WTC11 (cell line): ENCODE results near the gene USP2. TPM values are rescaled to one million over a fixed set of nuclear protein-coding genes. Genes with fewer than 3 reads are reported as not detected.

Source experiments
- ATF1 ChIP-seq: sonication (generic); formaldehyde crosslinking; IDR thresholded peaks from 2 replicates; pipeline ENCODE4 v1.8.1; 2023; ENCODE audit warnings: mild to moderate bottlenecking, moderate library complexity, missing genetic modification reagents
- ATF2 ChIP-seq: sonication (generic); formaldehyde crosslinking; IDR thresholded peaks from 2 replicates; pipeline ENCODE4 v1.8.1; 2022; ENCODE audit warnings: low read depth, missing genetic modification reagents, borderline replicate concordance
- ATF6 ChIP-seq: sonication (generic); formaldehyde crosslinking; IDR thresholded peaks from 2 replicates; pipeline ENCODE4 v1.8.1; 2023; ENCODE audit warnings: mild to moderate bottlenecking, missing genetic modification reagents
- CREM ChIP-seq: sonication (generic); formaldehyde crosslinking; IDR thresholded peaks from 2 replicates; pipeline ENCODE4 v1.8.1; 2022; ENCODE audit warnings: mild to moderate bottlenecking, missing genetic modification reagents, moderate library complexity
- EMX1 ChIP-seq: fragments of 250-450 bp; sonication (Bioruptor Pico); IDR thresholded peaks from 2 replicates; pipeline ENCODE4 v1.8.0; 2021; ENCODE audit warnings: mild to moderate bottlenecking
- FOXK1 ChIP-seq: sonication (generic); formaldehyde crosslinking; IDR thresholded peaks from 2 replicates; pipeline ENCODE4 v1.8.0; 2022; ENCODE audit warnings: mild to moderate bottlenecking, moderate library complexity, missing genetic modification reagents
- GABPB1 ChIP-seq: sonication (generic); formaldehyde crosslinking; IDR thresholded peaks from 2 replicates; pipeline ENCODE4 v1.8.1; 2023; ENCODE audit warnings: mild to moderate bottlenecking, missing genetic modification reagents
- GRHL2 ChIP-seq: fragments of 250-450 bp; sonication (Bioruptor Pico); IDR thresholded peaks from 2 replicates; pipeline ENCODE4 v1.8.0; 2022; ENCODE audit warnings: mild to moderate bottlenecking, moderate library complexity; ENCODE audit not compliant: insufficient replicate concordance, severe bottlenecking
- HMGA2 ChIP-seq: fragments of 250-450 bp; sonication (Bioruptor Pico); IDR thresholded peaks from 2 replicates; pipeline ENCODE4 v1.4.0; 2021; ENCODE audit warnings: mild to moderate bottlenecking, moderate library complexity
- MYBL2 ChIP-seq: sonication (generic); formaldehyde crosslinking; IDR thresholded peaks from 2 replicates; pipeline ENCODE4 v1.8.1; 2023; ENCODE audit warnings: mild to moderate bottlenecking, moderate library complexity, missing genetic modification reagents
- NFYB ChIP-seq: sonication (generic); formaldehyde crosslinking; conservative IDR thresholded peaks from 2 replicates; pipeline ENCODE4 v1.8.0; 2022; ENCODE audit warnings: low read depth, missing genetic modification reagents
- NR1H2 ChIP-seq: sonication (generic); formaldehyde crosslinking; IDR thresholded peaks from 2 replicates; pipeline ENCODE4 v1.9.0; 2021; ENCODE audit warnings: mild to moderate bottlenecking, moderate library complexity, missing genetic modification reagents
- OVOL2 ChIP-seq: fragments of 250-450 bp; sonication (Bioruptor Pico); IDR thresholded peaks from 2 replicates; pipeline ENCODE4 v1.9.0; 2021; ENCODE audit warnings: mild to moderate bottlenecking, borderline replicate concordance
- RELA ChIP-seq: sonication (generic); formaldehyde crosslinking; IDR thresholded peaks from 2 replicates; pipeline ENCODE4 v1.8.1; 2022; ENCODE audit warnings: missing genetic modification reagents, mild to moderate bottlenecking, borderline replicate concordance
- SMAD3 ChIP-seq: sonication (generic); formaldehyde crosslinking; IDR thresholded peaks from 2 replicates; pipeline ENCODE4 v1.8.0; 2022; ENCODE audit warnings: missing genetic modification reagents, mild to moderate bottlenecking, borderline replicate concordance
- SMAD4 ChIP-seq: sonication (generic); formaldehyde crosslinking; IDR thresholded peaks from 2 replicates; pipeline ENCODE4 v1.8.0; 2022; ENCODE audit warnings: mild to moderate bottlenecking, missing genetic modification reagents
- SOX15 ChIP-seq: fragments of 250-450 bp; sonication (Bioruptor Pico); IDR thresholded peaks from 2 replicates; pipeline ENCODE4 v1.9.0; 2021; ENCODE audit warnings: mild to moderate bottlenecking
- STAT6 ChIP-seq: sonication (generic); formaldehyde crosslinking; conservative IDR thresholded peaks from 2 replicates; pipeline ENCODE4 v1.8.1; 2023; ENCODE audit warnings: mild to moderate bottlenecking, low read depth, missing genetic modification reagents, moderate library complexity
- TCF7 ChIP-seq: sonication (generic); formaldehyde crosslinking; IDR thresholded peaks from 2 replicates; pipeline ENCODE4 v1.8.0; 2022; ENCODE audit warnings: mild to moderate bottlenecking, low read depth, missing genetic modification reagents, moderate library complexity
- ZBTB21 ChIP-seq: sonication (generic); formaldehyde crosslinking; IDR thresholded peaks from 2 replicates; pipeline ENCODE4 v1.8.1; 2023; ENCODE audit warnings: mild to moderate bottlenecking, missing genetic modification reagents, borderline replicate concordance
- ZBTB43 ChIP-seq: sonication (generic); formaldehyde crosslinking; IDR thresholded peaks from 2 replicates; pipeline ENCODE4 v1.8.1; 2023; ENCODE audit warnings: mild to moderate bottlenecking, missing genetic modification reagents
- ZMAT4 ChIP-seq: fragments of 250-450 bp; sonication (Bioruptor Pico); IDR thresholded peaks from 2 replicates; pipeline ENCODE4 v1.9.0; 2021; ENCODE audit warnings: mild to moderate bottlenecking
- ZNF138 ChIP-seq: sonication (generic); formaldehyde crosslinking; conservative IDR thresholded peaks from 2 replicates; pipeline ENCODE4 v1.8.1; 2022; ENCODE audit warnings: mild to moderate bottlenecking, moderate library complexity, missing genetic modification reagents
- ZNF232 ChIP-seq: sonication (generic); formaldehyde crosslinking; IDR thresholded peaks from 2 replicates; pipeline ENCODE4 v1.8.0; 2022; ENCODE audit warnings: mild to moderate bottlenecking, missing genetic modification reagents
- ZNF396 ChIP-seq: fragments of 250-450 bp; sonication (Bioruptor Pico); IDR thresholded peaks from 2 replicates; pipeline ENCODE4 v1.8.0; 2021; ENCODE audit warnings: mild to moderate bottlenecking, moderate library complexity, borderline replicate concordance
- total RNA-seq: library from RNA; stranded (reverse); gene quantifications from 3 replicates; pipeline ENCODE4 v1.2.3, GENCODE V29; 2021
- TF ChIP-seq, protein P1 (sequence below): sonication (generic); formaldehyde crosslinking; IDR thresholded peaks from 2 replicates; pipeline ENCODE4 v1.8.1; 2022; ENCODE audit warnings: mild to moderate bottlenecking, missing genetic modification reagents, moderate library complexity, borderline replicate concordance
- TF ChIP-seq, protein P2 (sequence below): sonication (generic); formaldehyde crosslinking; IDR thresholded peaks from 2 replicates; pipeline ENCODE4 v1.8.0; 2022; ENCODE audit warnings: mild to moderate bottlenecking, missing genetic modification reagents

USP2 gene
- total RNA-seq, 1 experiment from 2014 or later = 8.0 TPM

DNA sequence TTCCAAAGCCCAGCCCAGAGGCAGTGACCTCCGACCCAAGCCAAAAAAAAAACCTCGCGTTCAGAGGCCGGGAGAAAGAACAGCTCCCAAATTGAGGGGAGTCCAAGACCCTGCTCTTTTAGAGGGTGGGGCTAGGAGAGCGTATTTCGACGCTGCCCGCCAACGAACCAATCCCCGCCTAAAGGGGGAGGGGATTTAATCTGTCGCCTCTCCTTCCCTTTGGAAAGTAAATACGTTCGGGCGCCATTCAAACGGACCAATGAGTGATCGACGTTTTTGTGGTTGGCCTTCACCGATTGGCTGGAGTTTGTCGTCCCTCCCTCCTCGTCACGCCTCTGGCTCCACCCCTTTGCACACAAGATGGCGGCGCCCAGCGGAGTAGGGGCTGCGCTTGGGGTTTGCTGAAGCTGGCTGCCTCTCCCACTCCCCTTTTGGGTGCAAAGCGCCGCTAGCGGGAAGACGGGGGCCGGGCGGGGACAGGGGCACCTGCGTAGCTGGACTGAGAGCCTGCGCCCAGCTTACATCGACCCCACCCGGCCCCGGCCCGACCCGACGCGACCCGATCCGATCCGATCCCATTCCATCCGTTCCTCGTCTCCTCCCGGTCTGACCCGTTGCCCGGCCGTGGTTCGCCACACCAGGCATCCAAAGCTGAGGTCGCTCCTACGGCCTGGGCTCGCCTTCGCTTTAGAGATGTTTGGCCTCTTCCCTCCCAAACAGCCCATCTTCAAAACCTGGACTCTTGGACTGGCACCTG, 47.1 kb downstream of the USP2 start, which contains the start of gene RNF26 (continued):
- TF ChIP-seq RELA (CRISPR knock-in tag) (0 out of 2 replicates have a peak, but pooled peaks have one; percentile 31), ATF1 (no peak), ZMAT4 (no peak), GRHL2 (CRISPR knock-in tag) (no peak), GABPB1 (no peak; the same call in 1 of the 2 replicates), ZNF396 (CRISPR knock-in tag) (no peak), CREM (CRISPR knock-in tag) (peak; percentile 79), FOXK1 (CRISPR knock-in tag) (peak; percentile 86), ZBTB43 (no peak), ZBTB21 (CRISPR knock-in tag) (no peak), TCF7 (CRISPR knock-in tag) (no peak), HMGA2 (CRISPR knock-in tag) (no peak), ZNF232 (CRISPR knock-in tag) (peak; percentile 56; the same call in 1 of the 2 replicates), ATF6 (CRISPR knock-in tag) (no peak), OVOL2 (CRISPR knock-in tag) (no peak), SMAD3 (CRISPR knock-in tag) (no peak), SMAD4 (no peak), ZNF138 (CRISPR knock-in tag) (no peak), MYBL2 (CRISPR knock-in tag) (peak; percentile 99), SOX15 (CRISPR knock-in tag) (no peak), ATF2 (no peak), NR1H2 (CRISPR knock-in tag) (no peak), NFYB (peak; percentile 84), STAT6 (CRISPR knock-in tag) (no peak), EMX1 (CRISPR knock-in tag) (no peak)
- TF ChIP-seq, protein P1, sequence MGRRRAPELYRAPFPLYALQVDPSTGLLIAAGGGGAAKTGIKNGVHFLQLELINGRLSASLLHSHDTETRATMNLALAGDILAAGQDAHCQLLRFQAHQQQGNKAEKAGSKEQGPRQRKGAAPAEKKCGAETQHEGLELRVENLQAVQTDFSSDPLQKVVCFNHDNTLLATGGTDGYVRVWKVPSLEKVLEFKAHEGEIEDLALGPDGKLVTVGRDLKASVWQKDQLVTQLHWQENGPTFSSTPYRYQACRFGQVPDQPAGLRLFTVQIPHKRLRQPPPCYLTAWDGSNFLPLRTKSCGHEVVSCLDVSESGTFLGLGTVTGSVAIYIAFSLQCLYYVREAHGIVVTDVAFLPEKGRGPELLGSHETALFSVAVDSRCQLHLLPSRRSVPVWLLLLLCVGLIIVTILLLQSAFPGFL (CRISPR knock-in tag) = no peak
- TF ChIP-seq, protein P2, sequence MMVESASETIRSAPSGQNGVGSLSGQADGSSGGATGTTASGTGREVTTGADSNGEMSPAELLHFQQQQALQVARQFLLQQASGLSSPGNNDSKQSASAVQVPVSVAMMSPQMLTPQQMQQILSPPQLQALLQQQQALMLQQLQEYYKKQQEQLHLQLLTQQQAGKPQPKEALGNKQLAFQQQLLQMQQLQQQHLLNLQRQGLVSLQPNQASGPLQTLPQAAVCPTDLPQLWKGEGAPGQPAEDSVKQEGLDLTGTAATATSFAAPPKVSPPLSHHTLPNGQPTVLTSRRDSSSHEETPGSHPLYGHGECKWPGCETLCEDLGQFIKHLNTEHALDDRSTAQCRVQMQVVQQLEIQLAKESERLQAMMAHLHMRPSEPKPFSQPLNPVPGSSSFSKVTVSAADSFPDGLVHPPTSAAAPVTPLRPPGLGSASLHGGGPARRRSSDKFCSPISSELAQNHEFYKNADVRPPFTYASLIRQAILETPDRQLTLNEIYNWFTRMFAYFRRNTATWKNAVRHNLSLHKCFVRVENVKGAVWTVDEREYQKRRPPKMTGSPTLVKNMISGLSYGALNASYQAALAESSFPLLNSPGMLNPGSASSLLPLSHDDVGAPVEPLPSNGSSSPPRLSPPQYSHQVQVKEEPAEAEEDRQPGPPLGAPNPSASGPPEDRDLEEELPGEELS (CRISPR knock-in tag) = no peak
